ENCODE measurements around the gene TMC6.
"Not testable (repeated sequence)": the region's sequence is repeated elsewhere in the genome, so short reads cannot be mapped to it uniquely, and the experiment has no call there.

Gene TMC6

GRCh38 chr17:78116411-78116810 lies 12.1 kb downstream of the TMC6 start:
- Histone ChIP-seq H3K27me3 (ENCODE audit: insufficient read depth, low read length, poor library complexity) (no peaks in the 10 kb centered on the region), H2AFZ (ENCODE audit: low read depth, low read length) (no peak overlapping the region), H3K36me3 (ENCODE audit: insufficient read depth, low read length) (no peaks in the 10 kb centered on the region; the same call in 1 of the 2 replicates), H3K9me3 (ENCODE audit: insufficient read depth, low read length, severe bottlenecking) (no peaks in the 10 kb centered on the region), H4K20me1 (ENCODE audit: insufficient read depth, low read length) (no peaks in the 10 kb centered on the region), H3K4me1 (ENCODE audit: insufficient read depth, low read length) (peaks cover 10% of the 10 kb centered on the region), H3K9ac (ENCODE audit: low read depth, low read length) (no peak overlapping the region), H3K79me2 (ENCODE audit: insufficient read depth, low read length) (no peaks in the 10 kb centered on the region), H3K4me3 (ENCODE audit: low read depth in 1 of 2, low read length in 2 of 2) (no peak overlapping the region), H3K4me2 (ENCODE audit: insufficient read depth, low read length) (no peak overlapping the region), H3K27ac (ENCODE audit: low read length) (no peak overlapping the region)
- TF ChIP-seq EZH2 (IDR thresholded peaks at IDR 0.05; ENCODE audit: borderline replicate concordance, low read depth, low read length, severe bottlenecking): no peak
- TF ChIP-seq CTCF (IDR thresholded peaks at IDR 0.05; ENCODE audit: borderline replicate concordance, extremely low read depth, low read length, poor library complexity, severe bottlenecking): no peak
- ATAC-seq (ENCODE audit: insufficient read depth, low read depth): no peak
- DNase-seq: no peak

GRCh38 chr17:78115803-78116202 lies 12.8 kb downstream of the TMC6 start:
- ATAC-seq (ENCODE audit: insufficient read depth, low read depth): not testable (repeated sequence)

GRCh38 chr17:78114831-78115723 lies 13.5 kb downstream of the TMC6 start:
- H3K4me2 ChIP-seq (ENCODE audit: insufficient read depth, low read length): no peak overlapping the region
- H3K9me3 ChIP-seq (ENCODE audit: insufficient read depth, low read length, severe bottlenecking): no peaks in the 10 kb centered on the region
- no peak for DNase-seq
- no peak overlapping the region for H3K4me3 ChIP-seq (ENCODE audit: low read depth in 1 of 2, low read length in 2 of 2)
- no peak overlapping the region for H3K9ac ChIP-seq (ENCODE audit: low read depth, low read length)
- no peaks in the 10 kb centered on the region for H3K79me2 ChIP-seq (ENCODE audit: insufficient read depth, low read length)
- H3K27me3 ChIP-seq (ENCODE audit: insufficient read depth, low read length, poor library complexity): no peaks in the 10 kb centered on the region
- no peak overlapping the region for H3K27ac ChIP-seq (ENCODE audit: low read length)
- TF ChIP-seq CTCF (IDR thresholded peaks at IDR 0.05; ENCODE audit: borderline replicate concordance, extremely low read depth, low read length, poor library complexity, severe bottlenecking) (no peak), EZH2 (IDR thresholded peaks at IDR 0.05; ENCODE audit: borderline replicate concordance, low read depth, low read length, severe bottlenecking) (no peak)
- no peaks in the 10 kb centered on the region for H4K20me1 ChIP-seq (ENCODE audit: insufficient read depth, low read length)
- no peaks in the 10 kb centered on the region; the same call in 1 of the 2 replicates for H3K36me3 ChIP-seq (ENCODE audit: insufficient read depth, low read length)
- no peak overlapping the region for H2AFZ ChIP-seq (ENCODE audit: low read depth, low read length)
- no peak for ATAC-seq (ENCODE audit: insufficient read depth, low read depth)
- no peaks in the 10 kb centered on the region for H3K4me1 ChIP-seq (ENCODE audit: insufficient read depth, low read length)

More at GRCh38 chr17:78115803-78116202, 12.8 kb downstream of the TMC6 start:
- not testable (repeated sequence) for DNase-seq; H3K9ac ChIP-seq (ENCODE audit: low read depth, low read length); H3K9me3 ChIP-seq (ENCODE audit: insufficient read depth, low read length, severe bottlenecking); H4K20me1 ChIP-seq (ENCODE audit: insufficient read depth, low read length); H3K4me2 ChIP-seq (ENCODE audit: insufficient read depth, low read length); H3K27ac ChIP-seq (ENCODE audit: low read length); H3K36me3 ChIP-seq (ENCODE audit: insufficient read depth, low read length); H3K27me3 ChIP-seq (ENCODE audit: insufficient read depth, low read length, poor library complexity); H3K4me1 ChIP-seq (ENCODE audit: insufficient read depth, low read length); H3K4me3 ChIP-seq (ENCODE audit: low read depth in 1 of 2, low read length in 2 of 2); H2AFZ ChIP-seq (ENCODE audit: low read depth, low read length); H3K79me2 ChIP-seq (ENCODE audit: insufficient read depth, low read length)

Data from DND-41 (cell line).